MM.1S (cell line): Measurements from ENCODE around the gene CDHR5.

Experiments
- DNase-seq: peaks from one replicate; pipeline ENCODE4 v3.0.0-alpha.2; 2015
- H2AFZ ChIP-seq: fragments of 300-600 bp; sonication (generic); 2 replicates; pipeline ENCODE4 v1.6.0; 2016; ENCODE audit warnings: antibody characterized with exemption, low read length
- H3F3A ChIP-seq: fragments of 300-600 bp; sonication (generic); 2 replicates; pipeline ENCODE4 v1.6.1; 2016; ENCODE audit warnings: mild to moderate bottlenecking, antibody characterized with exemption, low read length, moderate library complexity, mixed read lengths; ENCODE audit not compliant: insufficient read depth
- H3K27ac ChIP-seq: fragments of 300-600 bp; sonication (generic); 2 replicates; pipeline ENCODE4 v1.5.1; 2016; ENCODE audit warnings: mild to moderate bottlenecking, low read length
- H3K27me3 ChIP-seq: fragments of 300-600 bp; sonication (generic); replicated peaks from 2 replicates; pipeline ENCODE4 v1.6.0; 2016; ENCODE audit warnings: low read length; ENCODE audit not compliant: insufficient read depth
- H3K36me3 ChIP-seq: fragments of 300-600 bp; sonication (generic); replicated peaks from 2 replicates; pipeline ENCODE4 v1.6.1; 2016; ENCODE audit warnings: mild to moderate bottlenecking, low read length, mixed read lengths; ENCODE audit not compliant: insufficient read depth
- H3K4me1 ChIP-seq: fragments of 300-600 bp; sonication (generic); 2 replicates; pipeline ENCODE4 v1.6.1; 2016; ENCODE audit warnings: low read length, mixed read lengths
- H3K4me2 ChIP-seq: fragments of 300-600 bp; sonication (generic); 2 replicates; pipeline ENCODE4 v1.6.0; 2016; ENCODE audit warnings: low read depth, low read length
- H3K4me3 ChIP-seq: fragments of 300-600 bp; sonication (generic); 2 replicates; pipeline ENCODE4 v1.5.1; 2016; ENCODE audit warnings: low read length, mixed read lengths
- H3K79me2 ChIP-seq: fragments of 300-600 bp; sonication (generic); 2 replicates; pipeline ENCODE4 v1.6.1; 2016; ENCODE audit warnings: mixed run types, low read length, mixed read lengths
- H3K9ac ChIP-seq: fragments of 300-600 bp; sonication (generic); 2 replicates; pipeline ENCODE4 v1.6.1; 2016; ENCODE audit warnings: low read length, mixed read lengths
- H3K9me2 ChIP-seq: fragments of 300-600 bp; sonication (generic); replicated peaks from 2 replicates; pipeline ENCODE4 v1.6.1; 2016; ENCODE audit warnings: mild to moderate bottlenecking, low read length, mixed read lengths; ENCODE audit not compliant: insufficient read depth
- H3K9me3 ChIP-seq: fragments of 300-600 bp; sonication (generic); replicated peaks from 2 replicates; pipeline ENCODE4 v1.6.1; 2016; ENCODE audit warnings: mild to moderate bottlenecking, low read length, mixed read lengths; ENCODE audit not compliant: insufficient read depth
- H4K20me1 ChIP-seq: fragments of 300-600 bp; sonication (generic); 2 replicates; pipeline ENCODE4 v1.6.1; 2016; ENCODE audit warnings: mild to moderate bottlenecking, low read length, moderate library complexity, mixed read lengths; ENCODE audit not compliant: insufficient read depth
- CTCF ChIP-seq: fragments of 300-600 bp; sonication (generic); IDR thresholded peaks from 2 replicates; pipeline ENCODE4 v1.5.1; 2016; ENCODE audit warnings: antibody characterized with exemption, low read length, mixed read lengths
- EZH2 ChIP-seq: fragments of 300-600 bp; sonication (generic); optimal IDR thresholded peaks from 2 replicates; pipeline ENCODE3; 2017; ENCODE audit warnings: low read depth, mild to moderate bottlenecking, antibody characterized with exemption, low read length, mixed read lengths
- EZH2phosphoT487 ChIP-seq: fragments of 300-600 bp; sonication (generic); IDR thresholded peaks from 2 replicates; pipeline ENCODE4 v1.6.1; 2018; ENCODE audit warnings: antibody characterized with exemption, low read length

Gene CDHR5

GRCh38 chr11:569158-569885, 55.4 kb downstream of the CDHR5 start:
- H3K4me1 ChIP-seq = no peaks in the 10 kb centered on the region
- H3F3A ChIP-seq = peaks cover 10% of the 10 kb centered on the region; the same call in 1 of the 2 replicates
- TF ChIP-seq EZH2phosphoT487 (no peak), EZH2 (no peak), CTCF (no peak)
- H3K4me2 ChIP-seq = peak overlapping the region; percentile 84
- H3K79me2 ChIP-seq = peaks cover 7% of the 10 kb centered on the region; the same call in 1 of the 2 replicates
- no peaks in the 10 kb centered on the region for H4K20me1 ChIP-seq
- H3K27ac ChIP-seq = no peak overlapping the region
- no peaks in the 10 kb centered on the region for H3K9me3 ChIP-seq
- no peaks in the 10 kb centered on the region for H3K36me3 ChIP-seq
- DNase-seq = peak; percentile 2
- H3K27me3 ChIP-seq = peaks cover 9% of the 10 kb centered on the region
- no peaks in the 10 kb centered on the region for H3K9me2 ChIP-seq
- H3K9ac ChIP-seq = peak overlapping the region; percentile 67
- peak overlapping the region; percentile 57 for H2AFZ ChIP-seq
- peak overlapping the region; percentile 64 for H3K4me3 ChIP-seq

- DNase-seq = peak; percentile 96
- Histone ChIP-seq H3F3A (peaks cover 10% of the 10 kb centered on the region; the same call in 1 of the 2 replicates), H3K79me2 (peaks cover 7% of the 10 kb centered on the region; the same call in 1 of the 2 replicates), H3K4me1 (no peaks in the 10 kb centered on the region), H3K27me3 (peaks cover 9% of the 10 kb centered on the region), H3K4me3 (peak overlapping the region; percentile 72), H3K9ac (peak overlapping the region; percentile 67), H2AFZ (peak overlapping the region; percentile 57), H3K9me3 (no peaks in the 10 kb centered on the region), H3K4me2 (peak overlapping the region; percentile 86), H4K20me1 (no peaks in the 10 kb centered on the region), H3K9me2 (no peaks in the 10 kb centered on the region), H3K27ac (no peak overlapping the region), H3K36me3 (no peaks in the 10 kb centered on the region)
- TF ChIP-seq EZH2phosphoT487 (no peak), CTCF (no peak), EZH2 (no peak)
These were observed 56.2 kb downstream of the CDHR5 start for GRCh38 chr11:568306-569157.

- Histone ChIP-seq H2AFZ (no peak overlapping the region), H3K9ac (peak overlapping the region; percentile 41; the same call in 1 of the 2 replicates)
These were observed 57.0 kb downstream of the CDHR5 start for GRCh38 chr11:567629-568292.

More at GRCh38 chr11:567629-568292, 57.0 kb downstream of the CDHR5 start:
- Histone ChIP-seq H3K27ac (no peak overlapping the region), H3K9me3 (no peaks in the 10 kb centered on the region), H3K36me3 (no peaks in the 10 kb centered on the region), H3K4me2 (peak overlapping the region; percentile 86; the same call in 1 of the 2 replicates), H3F3A (peaks cover 10% of the 10 kb centered on the region; the same call in 1 of the 2 replicates), H3K79me2 (peaks cover 7% of the 10 kb centered on the region; the same call in 1 of the 2 replicates), H3K4me3 (peak overlapping the region; percentile 72), H3K9me2 (no peaks in the 10 kb centered on the region), H3K27me3 (peaks cover 9% of the 10 kb centered on the region), H3K4me1 (no peaks in the 10 kb centered on the region), H4K20me1 (no peaks in the 10 kb centered on the region)
- TF ChIP-seq EZH2 (no peak), CTCF (no peak), EZH2phosphoT487 (no peak)
- DNase-seq = peak; percentile 6
